Endodermal cell (in vitro differentiated cells): ENCODE results near the gene ZNF550. TPM values are rescaled to one million over a fixed set of nuclear protein-coding genes. Genes with fewer than 3 reads are reported as not detected.

Experiments
- DNase-seq: peaks from one replicate; pipeline ENCODE4 v3.0.0-alpha.2; 2017
- H3K27ac ChIP-seq: 2 replicates; pipeline ENCODE4 v1.5.1; 2013; ENCODE audit warnings: mild to moderate bottlenecking, low read depth, low read length, moderate library complexity
- H3K27me3 ChIP-seq: 2 replicates; pipeline ENCODE4 v1.6.1; 2013; ENCODE audit warnings: mild to moderate bottlenecking, low read length, moderate library complexity; ENCODE audit not compliant: insufficient read depth, control insufficient read depth, poor library complexity, severe bottlenecking
- H3K36me3 ChIP-seq: 2 replicates; pipeline ENCODE4 v1.7.0; 2013; ENCODE audit warnings: mild to moderate bottlenecking, low read length, moderate library complexity; ENCODE audit not compliant: control insufficient read depth, insufficient read depth
- H3K4me1 ChIP-seq: one replicate; pipeline ENCODE4 v1.7.0; 2013; ENCODE audit warnings: low read length; ENCODE audit not compliant: control insufficient read depth, insufficient read depth
- H3K4me3 ChIP-seq: 2 replicates; pipeline ENCODE4 v1.5.1; 2013; ENCODE audit warnings: mild to moderate bottlenecking, low read length, moderate library complexity
- H3K9ac ChIP-seq: 2 replicates; pipeline ENCODE4 v1.6.1; 2013; ENCODE audit warnings: mild to moderate bottlenecking, low read length, moderate library complexity; ENCODE audit not compliant: poor library complexity, severe bottlenecking; ENCODE audit errors: extremely low read depth
- H3K9me3 ChIP-seq: 2 replicates; pipeline ENCODE4 v1.6.1; 2013; ENCODE audit warnings: mild to moderate bottlenecking, low read length, moderate library complexity; ENCODE audit not compliant: control insufficient read depth
- H3K27ac Mint-ChIP-seq: 2 replicates; pipeline ENCODE4 v1.8.0; 2020; ENCODE audit warnings: mixed read lengths
- H3K27me3 Mint-ChIP-seq: 2 replicates; pipeline ENCODE4 v1.8.0; 2021; ENCODE audit warnings: mild to moderate bottlenecking, mixed read lengths; ENCODE audit not compliant: insufficient read depth
- H3K36me3 Mint-ChIP-seq: 2 replicates; pipeline ENCODE4 v1.8.0; 2020; ENCODE audit warnings: low read depth, mixed read lengths
- H3K4me1 Mint-ChIP-seq: 2 replicates; pipeline ENCODE4 v1.8.0; 2020; ENCODE audit warnings: mixed read lengths
- H3K4me3 Mint-ChIP-seq: 2 replicates; pipeline ENCODE4 v1.8.0; 2020; ENCODE audit warnings: mild to moderate bottlenecking, moderate library complexity, mixed read lengths
- H3K9me3 Mint-ChIP-seq: 2 replicates; pipeline ENCODE4 v1.8.0; 2020; ENCODE audit warnings: mild to moderate bottlenecking, mixed read lengths
- WGBS, 2 experiments: methylation state at CpG; one replicate each; pipeline versions ENCODE4 v1.1.5 to v1.1.7; 2013; ENCODE audit warnings: missing lambda C conversion rate in 2 of 2, mixed read lengths in 1 of 2; ENCODE audit not compliant: insufficient coverage in 1 of 2, insufficient read length in 1 of 2; 5-methylcytosine and 5-hydroxymethylcytosine counted together
- long read RNA-seq, 4 experiments: library from polyadenylated mRNA in 2 of 4; library from RNA in 1 of 4; library from capped mRNA in 1 of 4; stranded (forward) in 3 of 4; unstranded in 1 of 4; transcript quantifications; one replicate each; pipeline ENCODE4 v2.0.0, GENCODE V29; 2020 to 2021; ENCODE audit warnings: inconsistent platforms in 1 of 4
- polyA plus RNA-seq, 2 experiments: library from polyadenylated mRNA; stranded (reverse); fragments of 50-300 nt; gene quantifications; one replicate each; pipeline ENCODE4 v1.2.3, GENCODE V29; 2013
- total RNA-seq, 2 donors: library from RNA; stranded (reverse); fragmentation: NEBNext Ultra II Directional in 1 of 2; extraction: Animal tissue kit (Norgen Biotek cat#: 25700) in 1 of 2; gene quantifications; 2 replicates in 1 of 2; 3 replicates in 1 of 2; pipeline ENCODE4 v1.2.1, GENCODE V29; 2021
- TF ChIP-seq, protein P1 (sequence below): fragments of 200-600 bp; sonication (generic); conservative IDR thresholded peaks from 2 replicates; pipeline ENCODE4 v1.5.0; 2021; ENCODE audit warnings: antibody characterized with exemption, mild to moderate bottlenecking

The ZNF550 gene
- total RNA-seq: 10 to 100 TPM; 12.3 to 16.2 TPM
- 9.0 TPM for polyA plus RNA-seq (2013, experiment 1 of 2)
- 8.9 TPM for polyA plus RNA-seq (2013, experiment 2 of 2)
- long read RNA-seq, experiment 1, partial matches to known transcripts: 2 of 2 reads
- long read RNA-seq, experiment 1, other reads (novel, unspliced or antisense): 0 of 2 reads
- long read RNA-seq, experiment 2, transcript ZNF550-205 (5 exons, 3,376 nt): major isoform, 9 of 14 reads
- long read RNA-seq, experiment 2, partial matches to known transcripts: 3 of 14 reads
- long read RNA-seq, experiment 2, other reads (novel, unspliced or antisense): 2 of 14 reads
- long read RNA-seq, experiment 3, full-length matches to known transcripts: 33 of 49 reads
- long read RNA-seq, experiment 3, partial matches to known transcripts: 9 of 49 reads
- long read RNA-seq, experiment 3, other reads (novel, unspliced or antisense): 7 of 49 reads
- long read RNA-seq, experiment 4, partial matches to known transcripts: 3 of 6 reads
- long read RNA-seq, experiment 4, other reads (novel, unspliced or antisense): 0 of 6 reads

DNA sequence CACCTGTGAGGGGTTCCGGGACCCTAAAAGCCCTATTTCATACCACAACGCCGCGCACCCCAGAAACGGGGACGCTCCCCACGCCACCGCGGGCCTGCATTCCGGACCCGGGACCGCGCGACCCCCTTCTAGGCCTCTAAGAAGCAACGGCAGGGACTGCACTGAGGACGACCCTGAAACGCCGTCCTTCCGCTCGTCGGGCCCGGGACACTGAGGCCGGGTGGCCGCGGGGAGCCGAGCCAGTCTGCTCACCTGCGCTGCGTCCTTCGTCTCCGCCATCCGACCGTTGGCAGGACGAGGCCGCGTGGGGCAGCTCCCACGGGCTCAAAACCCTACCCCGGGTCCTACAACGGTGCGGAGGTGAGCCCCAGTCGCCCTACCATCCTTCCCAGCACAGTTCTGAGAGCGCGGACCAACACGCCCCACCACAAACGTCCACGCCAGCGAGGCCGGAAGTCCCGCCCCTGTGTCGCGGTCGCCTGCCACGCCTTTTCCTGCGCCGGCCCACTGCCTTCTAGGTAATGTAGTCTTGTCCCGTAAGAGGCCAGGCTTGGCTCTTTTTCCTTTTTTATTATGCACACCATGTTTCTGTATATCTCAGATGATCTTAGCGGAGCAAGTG is at the start of gene ZNF550:
Gene ZNF550 (minus strand): TSS at position 460 of the 622 bp plus-strand sequence. CDS start 181 bp downstream, at position 279.
- Mint-ChIP-seq H3K4me3 (peak within 1 kb of the TSS; percentile 91), H3K9me3 (peaks cover 51% of the 10 kb centered on the region), H3K27ac (peak within 1 kb of the TSS; percentile 89), H3K36me3 (peaks cover 31% of the 10 kb centered on the region), H3K4me1 (peaks cover 20% of the 10 kb centered on the region), H3K27me3 (peaks cover 5% of the 10 kb centered on the region)
- DNase-seq: peak; percentile 94
- TF ChIP-seq, protein P1, sequence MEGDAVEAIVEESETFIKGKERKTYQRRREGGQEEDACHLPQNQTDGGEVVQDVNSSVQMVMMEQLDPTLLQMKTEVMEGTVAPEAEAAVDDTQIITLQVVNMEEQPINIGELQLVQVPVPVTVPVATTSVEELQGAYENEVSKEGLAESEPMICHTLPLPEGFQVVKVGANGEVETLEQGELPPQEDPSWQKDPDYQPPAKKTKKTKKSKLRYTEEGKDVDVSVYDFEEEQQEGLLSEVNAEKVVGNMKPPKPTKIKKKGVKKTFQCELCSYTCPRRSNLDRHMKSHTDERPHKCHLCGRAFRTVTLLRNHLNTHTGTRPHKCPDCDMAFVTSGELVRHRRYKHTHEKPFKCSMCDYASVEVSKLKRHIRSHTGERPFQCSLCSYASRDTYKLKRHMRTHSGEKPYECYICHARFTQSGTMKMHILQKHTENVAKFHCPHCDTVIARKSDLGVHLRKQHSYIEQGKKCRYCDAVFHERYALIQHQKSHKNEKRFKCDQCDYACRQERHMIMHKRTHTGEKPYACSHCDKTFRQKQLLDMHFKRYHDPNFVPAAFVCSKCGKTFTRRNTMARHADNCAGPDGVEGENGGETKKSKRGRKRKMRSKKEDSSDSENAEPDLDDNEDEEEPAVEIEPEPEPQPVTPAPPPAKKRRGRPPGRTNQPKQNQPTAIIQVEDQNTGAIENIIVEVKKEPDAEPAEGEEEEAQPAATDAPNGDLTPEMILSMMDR: no peak
- Histone ChIP-seq H3K4me1 (no peaks in the 10 kb centered on the region), H3K9ac (peak within 1 kb of the TSS; percentile 82), H3K27ac (no peak within 1 kb of the TSS), H3K4me3 (peak within 1 kb of the TSS; percentile 90), H3K9me3 (peaks cover 47% of the 10 kb centered on the region), H3K27me3 (no peaks in the 10 kb centered on the region), H3K36me3 (peaks cover 19% of the 10 kb centered on the region)
- 0% methylated on average over 29 to 56 of the region's 56 CpGs for WGBS, 2 experiments

DNA sequence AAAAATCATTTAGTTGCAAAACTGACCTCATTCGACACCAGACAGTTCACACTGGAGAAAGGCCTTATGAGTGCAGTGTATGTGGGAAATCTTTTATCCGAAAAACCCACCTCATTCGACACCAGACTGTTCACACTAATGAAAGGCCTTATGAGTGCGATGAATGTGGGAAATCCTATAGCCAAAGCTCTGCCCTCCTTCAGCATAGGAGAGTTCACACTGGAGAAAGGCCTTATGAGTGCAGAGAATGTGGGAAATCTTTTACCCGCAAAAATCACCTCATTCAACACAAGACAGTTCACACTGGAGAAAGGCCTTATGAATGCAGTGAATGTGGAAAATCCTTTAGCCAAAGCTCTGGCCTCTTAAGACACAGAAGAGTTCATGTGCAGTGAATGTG is 47.3 kb upstream of the ZNF550 start:
- 92 to 97% methylated on average over 2 to 4 of the region's 5 CpGs for WGBS, 2 experiments
- H3K4me1 ChIP-seq: no peaks in the 10 kb centered on the region
- Mint-ChIP-seq H3K9me3 (peaks cover 63% of the 10 kb centered on the region), H3K27me3 (peaks cover under 1% of the 10 kb centered on the region), H3K4me3 (no peak overlapping the region), H3K36me3 (peaks cover 66% of the 10 kb centered on the region), H3K27ac (no peak overlapping the region), H3K4me1 (no peaks in the 10 kb centered on the region)
- H3K27me3 ChIP-seq: no peaks in the 10 kb centered on the region
- H3K27ac ChIP-seq: no peak overlapping the region
- H3K36me3 ChIP-seq: peaks cover 33% of the 10 kb centered on the region
- no peak overlapping the region for H3K4me3 ChIP-seq
- no peak overlapping the region for H3K9ac ChIP-seq
- TF ChIP-seq, protein P1: no peak
- H3K9me3 ChIP-seq: no peaks in the 10 kb centered on the region
- no peak for DNase-seq

- no peaks in the 10 kb centered on the region for H3K4me1 Mint-ChIP-seq
- Histone ChIP-seq H3K36me3 (peaks cover 6% of the 10 kb centered on the region), H3K4me3 (peak within 1 kb of the TSS; percentile 83), H3K9me3 (no peaks in the 10 kb centered on the region), H3K27ac (no peak within 1 kb of the TSS), H3K9ac (peak within 1 kb of the TSS; percentile 35), H3K4me1 (no peaks in the 10 kb centered on the region), H3K27me3 (peaks cover 4% of the 10 kb centered on the region)
- TF ChIP-seq, protein P1: no peak
- peak within 1 kb of the TSS; percentile 30 for H3K27ac Mint-ChIP-seq
- DNase-seq: peak; percentile 96
- peak within 1 kb of the TSS; percentile 77 for H3K4me3 Mint-ChIP-seq
- peaks cover 22% of the 10 kb centered on the region for H3K27me3 Mint-ChIP-seq
- peaks cover 38% of the 10 kb centered on the region for H3K36me3 Mint-ChIP-seq
- 1% methylated on average over 24 to 53 of the region's 53 CpGs for WGBS, 2 experiments
- peaks cover 36% of the 10 kb centered on the region for H3K9me3 Mint-ChIP-seq
These were observed 40.2 kb upstream of the ZNF550 start, which contains the start of gene ZNF530 for GRCh38 chr19:57599761-57600383. ZNF530 (plus strand) TSS chr19:57599885; CDS start chr19:57604346, 4,461 bp downstream.
